Omental fat pad (tissue), 4 donors: ENCODE data around the gene ZBTB44. TPM values are rescaled to one million over a fixed set of nuclear protein-coding genes. Genes with fewer than 3 reads are reported as not detected.
"Not testable (repeated sequence)": the region's sequence is repeated elsewhere in the genome, so short reads cannot be mapped to it uniquely, and the experiment has no call there.

Source experiments
- ATAC-seq: fragments of 150-250 bp; one replicate; pipeline ENCODE4 v1.9.1; 2016; ENCODE audit warnings: mild to moderate bottlenecking, moderate library complexity; ENCODE audit not compliant: low FRiP score
- DNase-seq: peaks from one replicate; pipeline ENCODE4 v3.0.0-alpha.2; 2019; ENCODE audit warnings: low spot score
- total RNA-seq, 4 donors: library from RNA; depleted of rRNA; stranded (reverse); fragments of >200 nt; gene quantifications; one replicate each; pipeline ENCODE4 v1.1.0, GENCODE V29; 2016
- TF ChIP-seq, protein P1 (sequence below), 3 donors: fragments of 450-650 bp; IDR thresholded peaks; one replicate each; pipeline ENCODE4 v1.5.1; 2016 to 2017; ENCODE audit warnings: antibody characterized with exemption in 3 of 3, mild to moderate bottlenecking in 3 of 3, moderate library complexity in 2 of 3

Gene ZBTB44
- total RNA-seq, 4 donors from 2014 or later, result 37.0 to 81.0 (median 46.6) TPM

DNA sequence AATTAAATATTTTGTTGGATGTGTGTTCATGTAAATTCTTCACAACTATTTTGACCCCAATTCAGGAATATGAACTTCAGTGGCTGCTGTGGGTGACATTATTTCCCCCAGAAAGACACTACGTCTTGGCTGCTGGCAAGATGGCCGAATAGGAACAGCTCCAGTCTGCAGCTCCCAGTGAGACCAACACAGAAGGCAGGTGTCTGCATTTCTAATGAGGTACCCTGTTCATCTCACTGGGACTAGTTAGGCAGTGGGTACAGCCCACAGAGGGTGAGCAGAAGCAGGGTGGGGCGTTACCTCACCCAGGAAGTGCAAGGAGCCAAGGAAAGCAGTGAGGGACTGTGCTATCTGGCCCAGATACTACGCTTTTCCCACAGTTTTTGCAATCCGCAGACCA is 65.3 kb downstream of the ZBTB44 start:
- no peak for ATAC-seq
- no peak for DNase-seq
- TF ChIP-seq, protein P1, sequence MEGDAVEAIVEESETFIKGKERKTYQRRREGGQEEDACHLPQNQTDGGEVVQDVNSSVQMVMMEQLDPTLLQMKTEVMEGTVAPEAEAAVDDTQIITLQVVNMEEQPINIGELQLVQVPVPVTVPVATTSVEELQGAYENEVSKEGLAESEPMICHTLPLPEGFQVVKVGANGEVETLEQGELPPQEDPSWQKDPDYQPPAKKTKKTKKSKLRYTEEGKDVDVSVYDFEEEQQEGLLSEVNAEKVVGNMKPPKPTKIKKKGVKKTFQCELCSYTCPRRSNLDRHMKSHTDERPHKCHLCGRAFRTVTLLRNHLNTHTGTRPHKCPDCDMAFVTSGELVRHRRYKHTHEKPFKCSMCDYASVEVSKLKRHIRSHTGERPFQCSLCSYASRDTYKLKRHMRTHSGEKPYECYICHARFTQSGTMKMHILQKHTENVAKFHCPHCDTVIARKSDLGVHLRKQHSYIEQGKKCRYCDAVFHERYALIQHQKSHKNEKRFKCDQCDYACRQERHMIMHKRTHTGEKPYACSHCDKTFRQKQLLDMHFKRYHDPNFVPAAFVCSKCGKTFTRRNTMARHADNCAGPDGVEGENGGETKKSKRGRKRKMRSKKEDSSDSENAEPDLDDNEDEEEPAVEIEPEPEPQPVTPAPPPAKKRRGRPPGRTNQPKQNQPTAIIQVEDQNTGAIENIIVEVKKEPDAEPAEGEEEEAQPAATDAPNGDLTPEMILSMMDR (IDR thresholded peaks at IDR 0.05), result no peak

DNA sequence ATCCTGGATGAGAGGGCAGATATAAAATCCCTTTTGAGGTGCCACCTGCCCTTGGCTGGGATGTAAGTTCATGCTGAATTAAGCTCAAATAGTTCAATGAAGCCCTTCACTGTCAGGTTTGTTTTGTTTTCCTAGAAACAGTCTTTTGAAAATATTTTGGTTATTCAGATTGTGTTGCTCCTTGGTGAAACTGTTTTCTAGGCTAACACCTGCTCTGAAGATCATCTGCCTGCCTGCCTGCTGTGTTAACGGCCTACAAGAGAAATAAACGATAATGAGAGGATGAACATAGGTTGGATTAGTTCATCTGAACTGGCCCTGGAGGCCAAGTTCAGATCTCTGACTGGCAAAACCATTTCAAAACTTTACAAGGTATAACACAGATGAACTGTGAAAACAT is 67.4 kb downstream of the ZBTB44 start:
- DNase-seq (no peak), ATAC-seq (no peak)
- TF ChIP-seq, protein P1 (IDR thresholded peaks at IDR 0.05), result no peak

DNA sequence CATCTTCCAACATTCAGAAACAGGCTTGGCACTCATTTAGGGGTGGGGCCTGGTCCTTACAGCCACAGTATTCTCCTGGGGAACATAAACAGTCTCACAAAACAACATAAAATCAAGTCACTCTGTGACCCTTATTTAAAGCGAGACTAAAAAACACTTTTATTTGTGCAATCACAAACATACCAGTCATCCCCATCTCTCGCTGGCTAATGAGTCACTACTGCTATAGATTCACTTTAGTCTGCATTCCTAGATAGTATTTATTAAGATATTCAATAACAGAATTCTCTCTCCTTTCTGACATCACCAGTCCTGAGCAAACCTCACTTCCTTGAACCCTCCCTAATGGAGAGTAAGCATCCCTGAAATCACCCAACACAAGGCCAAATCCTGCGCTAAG is 68.0 kb downstream of the ZBTB44 start:
- no peak for ATAC-seq
- DNase-seq, result no peak
- TF ChIP-seq, protein P1 (IDR thresholded peaks at IDR 0.05), result no peak

DNA sequence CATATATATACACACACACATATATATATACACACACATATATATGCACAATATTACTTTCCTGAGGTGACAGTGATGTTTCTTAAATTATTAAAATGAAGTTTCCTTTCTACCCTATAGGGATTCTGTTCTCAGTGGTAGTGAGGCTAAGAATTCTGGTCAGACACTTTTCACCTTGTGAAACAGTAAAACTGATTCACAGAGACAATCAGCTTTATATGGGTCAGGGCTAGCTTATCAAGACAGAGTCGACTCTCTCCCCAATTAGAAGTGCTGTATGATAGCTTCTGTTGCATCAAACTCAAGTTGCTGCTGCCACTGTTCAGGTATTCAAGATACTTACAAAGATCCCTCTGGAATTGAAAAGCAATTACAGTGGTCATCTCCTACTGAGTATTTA is 68.4 kb downstream of the ZBTB44 start:
- DNase-seq (no peak), ATAC-seq (no peak)
- TF ChIP-seq, protein P1 (IDR thresholded peaks at IDR 0.05), result no peak

DNA sequence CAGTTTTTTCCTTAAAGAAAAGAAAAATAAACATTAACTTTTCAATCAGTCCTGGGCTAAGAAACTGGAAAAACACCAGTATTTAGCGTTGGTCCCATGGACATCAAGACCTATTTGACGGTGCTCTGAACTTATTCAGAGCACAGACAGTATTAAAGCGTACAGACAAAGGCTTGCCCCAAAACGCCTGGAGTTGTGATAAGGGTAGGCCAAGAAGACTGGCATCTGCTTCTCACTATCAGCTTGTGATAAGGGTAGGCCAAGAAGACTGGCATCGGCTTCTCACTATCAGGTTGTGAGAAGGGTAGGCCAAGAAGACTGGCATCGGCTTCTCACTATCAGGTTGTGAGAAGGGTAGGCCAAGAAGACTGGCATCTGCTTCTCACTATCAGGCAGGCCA is 69.3 kb downstream of the ZBTB44 start:
- DNase-seq, ATAC-seq: not testable (repeated sequence)

DNA sequence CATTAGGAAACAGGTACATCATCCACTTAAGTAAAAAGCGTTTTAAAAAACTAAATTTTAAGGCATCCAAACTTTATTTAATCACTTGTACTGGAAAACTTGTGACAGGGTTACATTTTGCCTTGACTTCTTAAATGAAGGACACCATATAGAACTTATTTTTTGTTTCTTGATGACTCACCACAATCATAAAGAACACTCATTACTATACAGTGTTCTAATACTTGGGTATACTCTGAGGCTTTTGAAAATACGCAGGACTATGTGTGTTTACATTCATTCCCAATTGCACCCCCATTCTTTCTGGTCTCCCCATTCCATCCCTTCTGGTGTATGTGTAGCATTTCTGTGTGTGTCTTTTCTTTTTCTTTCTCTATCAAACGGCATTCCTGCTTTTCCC is 69.9 kb downstream of the ZBTB44 start:
- TF ChIP-seq, protein P1 (IDR thresholded peaks at IDR 0.05), result no peak
- no peak for DNase-seq
- ATAC-seq, result no peak

DNA sequence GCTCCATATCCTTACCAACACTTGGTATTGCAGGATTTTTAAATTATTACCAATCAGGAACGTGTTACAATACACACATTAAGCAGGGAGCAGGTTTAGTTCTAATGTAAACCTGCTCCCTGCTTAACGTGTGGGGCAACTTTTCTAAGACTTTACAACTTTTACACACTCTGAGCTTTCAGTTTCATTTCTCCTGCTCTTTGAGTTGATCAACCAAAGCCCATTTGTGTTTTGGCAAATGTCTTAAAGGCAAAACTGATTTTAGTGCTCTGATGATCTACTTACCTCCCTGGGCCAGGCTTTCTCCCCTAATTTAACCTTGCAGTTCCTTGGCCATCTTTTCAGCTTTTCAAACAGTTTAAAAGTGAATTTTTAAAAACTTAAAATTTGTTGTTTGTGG is 70.9 kb downstream of the ZBTB44 start:
- ATAC-seq (no peak), DNase-seq (no peak)
- TF ChIP-seq, protein P1 (IDR thresholded peaks at IDR 0.05), result no peak

DNA sequence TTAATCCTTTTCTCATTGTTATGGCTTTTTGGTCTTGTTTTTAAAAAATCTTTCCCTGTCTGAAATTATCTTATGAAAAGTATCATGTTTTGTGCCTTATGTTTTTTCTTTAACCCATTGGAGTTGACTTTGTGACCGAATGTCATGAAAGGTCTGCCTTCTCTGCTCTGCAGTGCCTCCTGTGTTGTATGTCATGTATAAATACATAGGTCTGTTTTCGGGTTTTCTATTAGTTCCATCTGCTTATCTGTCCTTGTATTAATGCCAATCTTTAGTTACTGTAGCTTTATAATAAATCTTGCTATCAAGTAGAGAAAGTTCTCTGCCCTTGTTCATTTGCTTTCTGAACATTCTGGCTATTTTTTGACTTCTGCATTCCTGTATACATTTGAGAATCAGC is 73.0 kb downstream of the ZBTB44 start:
- DNase-seq (no peak), ATAC-seq (no peak)
- TF ChIP-seq, protein P1 (IDR thresholded peaks at IDR 0.05), result no peak
